Activated effector memory CD4-positive, alpha-beta T cell treated with Interleukin-2 at 50 U/mL for 16 hours (primary cell): ENCODE data around the gene FLNC.
A peak's percentile ranks its signal among the peaks of the same experiment; 100 is the strongest.

Experiments
- DNase-seq: peaks from one replicate; pipeline ENCODE4 v3.0.0-alpha.2; 2020

Gene FLNC

DNA sequence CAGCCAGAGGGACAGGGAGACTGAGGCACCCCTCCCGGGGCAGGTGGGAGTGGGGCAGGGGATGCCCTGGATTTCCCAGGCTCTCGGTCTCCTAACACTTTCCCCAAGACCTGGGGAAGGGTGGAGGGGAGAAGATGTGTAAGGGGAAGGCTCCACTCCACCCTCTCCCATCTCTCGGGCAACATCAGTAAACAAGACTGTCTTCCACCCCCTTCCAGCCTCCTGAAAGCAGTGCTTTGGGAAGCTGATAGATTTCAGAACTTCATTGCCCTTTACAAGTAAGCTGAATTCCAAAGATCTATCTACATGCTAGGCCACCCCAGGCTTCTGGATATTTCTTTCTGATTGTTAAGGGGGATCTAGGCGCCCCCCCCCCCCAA is 3.7 kb downstream of the FLNC start:
- no peak for DNase-seq

DNA sequence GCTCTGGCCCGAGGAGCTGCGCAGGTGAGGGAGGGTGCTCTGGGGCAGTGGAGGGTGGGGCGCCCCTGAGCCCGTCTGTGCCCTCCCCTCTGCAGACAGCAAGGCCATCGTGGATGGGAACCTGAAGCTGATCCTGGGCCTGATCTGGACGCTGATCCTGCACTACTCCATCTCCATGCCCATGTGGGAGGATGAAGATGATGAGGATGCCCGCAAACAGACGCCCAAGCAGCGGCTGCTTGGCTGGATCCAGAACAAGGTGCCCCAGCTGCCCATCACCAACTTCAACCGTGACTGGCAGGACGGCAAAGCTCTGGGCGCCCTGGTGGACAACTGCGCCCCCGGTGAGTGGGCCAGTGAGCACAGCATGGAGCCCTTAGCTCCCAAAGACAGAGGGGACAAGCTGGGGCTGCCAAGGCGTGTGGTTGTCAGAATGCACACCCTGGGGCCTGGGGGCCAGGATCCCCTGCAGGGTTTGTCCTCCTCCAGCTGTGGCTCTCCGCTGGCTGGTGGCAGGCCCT is 5.1 kb downstream of the FLNC start:
- no peak for DNase-seq

DNA sequence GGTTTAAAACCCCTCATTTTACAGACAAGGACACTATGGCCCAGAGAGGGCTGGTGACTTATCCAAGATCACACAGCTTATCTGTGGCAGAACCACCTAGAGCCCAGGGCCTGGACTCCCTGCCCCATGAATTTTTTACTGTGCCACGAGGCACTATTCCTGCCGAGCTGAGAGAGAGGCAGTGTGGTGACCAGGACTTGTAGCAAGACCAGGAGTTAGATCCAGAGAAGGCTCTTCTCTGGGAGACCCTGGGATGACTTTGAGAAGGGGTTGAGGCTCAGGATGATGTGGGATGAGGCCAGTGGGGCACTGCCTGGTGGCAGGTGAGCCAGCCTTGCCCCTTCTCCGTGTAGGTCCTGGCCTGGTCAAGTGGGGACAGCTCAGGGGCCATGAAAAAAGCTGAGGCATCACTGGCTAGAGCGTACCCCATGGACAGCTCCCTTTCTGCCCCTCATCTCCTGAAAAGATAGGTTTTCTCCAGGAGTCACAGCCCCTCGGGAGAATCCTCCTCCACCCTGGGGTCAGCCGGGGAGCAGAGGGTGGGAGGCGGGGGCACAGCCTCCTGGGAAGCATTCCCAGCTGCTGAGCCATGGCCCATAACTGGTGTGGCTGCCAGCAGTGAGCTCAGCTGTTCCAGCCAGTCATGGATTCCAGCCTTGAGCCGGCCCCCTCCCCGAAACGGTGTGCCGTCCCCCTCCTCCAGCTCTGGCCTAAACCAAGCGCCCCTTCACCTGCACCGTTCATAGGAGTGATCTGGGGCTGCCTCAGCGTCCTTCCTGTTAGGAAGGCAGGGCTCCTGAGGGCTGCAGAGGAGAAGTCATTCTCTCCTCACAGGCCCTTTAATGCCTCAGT is 5.8 kb downstream of the FLNC start:
- DNase-seq = no peak

DNA sequence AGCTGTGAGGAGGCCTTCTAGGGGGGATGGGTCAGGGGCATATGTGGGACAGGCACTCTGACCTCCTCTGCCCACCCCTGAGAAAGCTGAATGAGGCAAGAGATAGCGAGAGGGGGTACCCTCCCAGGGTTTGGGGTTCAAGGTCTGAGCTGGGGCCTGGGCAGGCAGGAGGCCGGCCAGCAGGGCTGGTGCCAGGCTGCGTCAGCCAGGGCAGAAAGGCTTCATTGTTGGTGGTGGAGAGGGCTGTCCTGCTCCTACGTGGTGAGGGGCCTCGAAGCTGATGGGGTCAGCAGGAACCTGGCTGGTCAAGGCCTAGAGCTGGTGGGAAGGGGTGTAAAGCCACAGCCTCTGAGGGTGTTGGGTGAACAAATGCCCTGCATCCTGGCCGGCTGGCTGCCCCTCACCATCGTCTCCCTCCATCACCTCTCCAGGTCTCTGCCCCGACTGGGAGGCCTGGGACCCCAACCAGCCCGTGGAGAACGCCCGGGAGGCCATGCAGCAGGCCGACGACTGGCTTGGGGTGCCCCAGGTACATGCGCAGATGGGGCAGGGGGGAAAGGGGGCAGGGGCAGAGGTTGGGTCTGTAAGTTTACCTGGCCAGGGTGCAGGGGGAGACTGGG is 6.6 kb downstream of the FLNC start:
- DNase-seq = no peak

DNA sequence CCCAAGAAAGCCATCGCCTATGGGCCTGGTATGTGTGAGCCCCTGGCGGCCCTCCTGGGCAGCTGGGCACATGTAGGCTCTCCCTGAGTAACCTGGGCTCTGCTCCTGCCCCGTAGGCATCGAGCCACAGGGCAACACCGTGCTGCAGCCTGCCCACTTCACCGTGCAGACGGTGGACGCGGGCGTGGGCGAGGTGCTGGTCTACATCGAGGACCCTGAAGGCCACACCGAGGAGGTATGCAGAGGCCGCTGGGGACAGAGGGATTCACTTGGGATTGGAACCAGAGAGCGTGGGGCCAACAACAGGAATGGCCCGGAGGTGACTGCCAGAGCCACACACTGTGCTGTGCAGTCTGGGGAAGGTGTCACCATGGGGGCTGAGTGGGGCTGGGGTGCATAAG is 7.3 kb downstream of the FLNC start:
- no peak for DNase-seq

DNA sequence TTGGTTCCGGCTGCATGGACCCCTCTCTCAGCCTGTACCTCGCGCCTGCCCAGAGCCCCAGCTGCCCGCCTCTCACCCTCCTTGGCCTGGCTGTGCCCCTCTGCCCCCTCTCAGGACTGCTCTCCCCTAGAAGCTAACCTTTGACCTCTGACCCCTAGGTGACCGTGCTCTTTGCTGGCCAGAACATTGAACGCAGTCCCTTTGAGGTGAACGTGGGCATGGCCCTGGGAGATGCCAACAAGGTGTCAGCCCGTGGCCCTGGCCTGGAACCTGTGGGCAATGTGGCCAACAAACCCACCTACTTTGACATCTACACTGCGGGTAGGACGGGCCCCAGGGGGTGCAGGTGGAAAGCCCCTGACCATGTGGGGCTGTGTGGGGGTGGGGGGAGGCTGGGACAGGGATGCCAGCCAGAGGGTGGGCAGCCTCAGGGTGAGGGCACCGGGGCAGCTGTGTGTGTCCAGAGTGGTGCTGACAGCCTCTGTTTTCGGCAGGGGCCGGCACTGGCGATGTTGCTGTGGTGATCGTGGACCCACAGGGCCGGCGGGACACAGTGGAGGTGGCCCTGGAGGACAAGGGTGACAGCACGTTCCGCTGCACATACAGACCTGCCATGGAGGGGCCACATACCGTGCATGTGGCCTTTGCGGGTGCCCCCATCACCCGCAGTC is 8.0 kb downstream of the FLNC start:
- no peak for DNase-seq

DNA sequence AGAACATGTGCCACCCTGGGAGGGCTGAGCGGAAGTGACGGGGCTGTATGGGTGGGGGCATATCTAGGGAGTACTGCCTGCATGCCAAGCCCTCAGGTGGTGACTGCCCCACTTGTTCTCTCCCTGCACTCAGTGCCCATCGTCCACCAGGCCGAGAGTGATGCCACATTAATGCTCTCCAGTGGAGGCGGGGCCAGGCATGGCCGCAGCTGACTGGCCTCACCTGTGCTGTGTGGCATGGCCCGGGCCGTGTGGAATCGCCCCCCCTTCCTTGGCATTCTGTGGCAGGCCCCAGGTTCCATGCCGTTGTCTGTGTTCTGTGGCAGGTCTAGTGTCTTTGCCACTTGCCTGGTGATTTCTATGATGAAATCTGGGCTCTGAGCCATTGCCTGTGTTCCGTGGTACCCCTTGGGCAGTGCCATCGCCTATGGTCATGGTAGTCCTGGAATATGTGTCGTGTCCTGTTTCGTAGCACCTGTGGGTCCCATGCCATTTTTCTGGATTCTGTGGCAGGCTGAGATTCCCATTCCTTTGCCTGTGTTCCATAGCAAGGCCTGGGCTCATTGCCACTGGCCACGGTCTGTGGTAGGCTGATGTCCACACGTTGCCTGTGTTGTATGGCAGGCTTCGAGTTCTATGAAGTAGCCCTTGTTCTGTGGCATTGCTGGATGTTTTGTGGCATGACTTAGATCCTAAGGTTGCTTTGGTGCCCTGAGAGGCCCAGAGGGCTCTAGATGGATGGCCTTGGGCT is 8.9 kb downstream of the FLNC start:
- no peak for DNase-seq

DNA sequence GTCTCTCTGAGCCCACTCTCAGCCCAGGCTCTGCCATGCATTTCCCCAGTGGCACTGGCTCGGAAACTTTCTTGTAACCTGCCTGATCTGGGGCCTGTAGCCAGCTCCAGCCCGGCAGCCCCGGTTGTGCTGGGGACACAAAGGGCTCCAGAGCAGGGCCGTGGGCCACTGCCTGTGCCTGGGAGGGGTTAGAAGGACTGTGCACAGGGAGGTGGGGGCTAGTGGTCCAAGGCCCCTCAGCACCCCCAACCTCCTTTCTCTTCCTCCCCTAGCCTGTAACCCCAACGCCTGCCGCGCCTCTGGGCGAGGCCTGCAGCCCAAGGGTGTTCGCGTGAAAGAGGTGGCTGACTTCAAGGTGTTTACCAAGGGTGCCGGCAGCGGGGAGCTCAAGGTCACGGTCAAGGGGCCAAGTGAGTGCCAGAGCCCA is 9.6 kb downstream of the FLNC start:
- DNase-seq = no peak

DNA sequence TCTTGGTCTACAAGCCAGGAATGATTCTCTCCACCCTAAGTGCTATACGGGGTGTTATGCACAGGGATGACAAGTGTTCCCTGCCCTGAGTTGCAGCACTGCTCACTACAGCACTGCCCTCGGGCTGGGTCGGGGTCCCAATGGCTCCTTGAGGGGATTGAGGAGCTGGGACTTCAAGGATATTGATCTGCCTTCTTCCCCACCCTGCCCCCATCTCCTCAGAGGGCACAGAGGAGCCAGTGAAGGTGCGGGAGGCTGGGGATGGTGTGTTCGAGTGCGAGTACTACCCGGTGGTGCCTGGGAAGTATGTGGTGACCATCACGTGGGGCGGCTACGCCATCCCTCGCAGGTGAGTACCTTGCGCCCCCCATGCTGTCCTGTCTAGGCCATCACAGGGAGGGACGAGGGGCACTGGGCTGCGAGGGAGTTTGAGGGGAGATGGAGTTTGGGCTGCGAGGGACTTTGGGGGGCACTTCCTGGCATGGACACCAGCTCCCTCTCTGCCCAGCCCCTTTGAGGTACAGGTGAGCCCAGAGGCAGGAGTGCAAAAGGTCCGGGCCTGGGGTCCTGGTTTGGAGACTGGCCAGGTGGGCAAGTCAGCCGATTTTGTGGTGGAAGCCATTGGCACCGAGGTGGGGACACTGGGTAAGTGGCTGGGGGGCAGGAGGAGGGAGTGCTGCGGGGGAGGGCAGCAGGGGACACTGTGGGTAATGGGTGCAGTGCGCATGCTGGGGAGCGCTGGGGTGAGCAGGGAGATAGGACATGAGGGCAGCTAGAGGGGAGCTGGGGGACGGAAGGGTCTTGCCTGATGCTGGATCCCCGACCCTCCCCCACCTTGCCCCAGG is 10.3 kb downstream of the FLNC start:
- DNase-seq = no peak

DNA sequence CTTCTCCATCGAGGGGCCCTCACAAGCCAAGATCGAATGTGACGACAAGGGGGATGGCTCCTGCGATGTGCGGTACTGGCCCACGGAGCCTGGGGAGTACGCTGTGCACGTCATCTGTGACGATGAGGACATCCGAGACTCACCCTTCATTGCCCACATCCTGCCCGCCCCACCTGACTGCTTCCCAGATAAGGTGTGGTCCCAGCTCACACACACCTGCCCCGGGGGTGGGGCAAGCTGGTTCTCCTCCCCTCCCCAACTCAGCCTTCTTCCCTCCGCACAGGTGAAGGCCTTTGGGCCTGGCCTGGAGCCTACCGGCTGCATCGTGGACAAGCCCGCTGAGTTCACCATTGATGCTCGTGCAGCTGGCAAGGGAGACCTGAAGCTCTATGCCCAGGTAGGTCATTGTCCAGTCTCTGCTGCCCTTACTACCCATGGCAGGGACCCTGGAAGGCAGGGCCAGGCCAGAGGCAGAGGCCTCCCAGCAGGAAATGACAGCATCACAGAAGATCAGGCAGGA is 11.0 kb downstream of the FLNC start:
- DNase-seq = no peak

DNA sequence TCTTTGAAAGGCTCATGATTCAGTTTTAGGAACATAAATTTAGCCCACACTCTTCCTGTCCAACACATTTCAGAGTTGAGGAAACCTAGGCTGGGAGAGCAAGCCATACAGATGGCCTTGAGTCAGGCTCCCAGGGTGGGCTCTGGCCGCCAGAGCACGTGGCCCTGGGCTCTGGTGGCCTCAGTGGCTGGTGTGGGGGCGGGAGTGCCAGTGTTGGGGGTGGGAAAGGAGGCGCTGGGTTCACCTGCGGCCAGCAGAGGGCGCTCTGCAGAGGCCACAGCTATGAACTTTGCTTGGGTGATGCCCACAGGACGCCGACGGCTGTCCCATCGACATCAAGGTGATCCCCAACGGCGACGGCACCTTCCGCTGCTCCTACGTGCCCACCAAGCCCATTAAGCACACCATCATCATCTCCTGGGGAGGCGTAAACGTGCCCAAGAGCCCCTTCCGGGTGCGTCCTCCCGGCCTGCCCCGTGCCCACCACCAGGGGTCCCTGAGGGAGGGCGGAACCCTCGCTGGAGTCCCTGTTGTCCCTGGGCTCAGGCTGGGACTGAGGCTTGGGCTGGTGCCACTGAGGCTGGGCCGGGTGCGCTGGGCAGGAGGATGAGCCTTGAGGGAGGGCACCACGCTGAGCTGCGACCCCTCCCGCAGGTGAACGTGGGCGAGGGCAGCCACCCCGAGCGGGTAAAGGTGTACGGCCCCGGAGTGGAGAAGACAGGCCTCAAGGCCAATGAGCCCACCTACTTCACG is 11.9 kb downstream of the FLNC start:
- DNase-seq = peak; percentile 34

DNA sequence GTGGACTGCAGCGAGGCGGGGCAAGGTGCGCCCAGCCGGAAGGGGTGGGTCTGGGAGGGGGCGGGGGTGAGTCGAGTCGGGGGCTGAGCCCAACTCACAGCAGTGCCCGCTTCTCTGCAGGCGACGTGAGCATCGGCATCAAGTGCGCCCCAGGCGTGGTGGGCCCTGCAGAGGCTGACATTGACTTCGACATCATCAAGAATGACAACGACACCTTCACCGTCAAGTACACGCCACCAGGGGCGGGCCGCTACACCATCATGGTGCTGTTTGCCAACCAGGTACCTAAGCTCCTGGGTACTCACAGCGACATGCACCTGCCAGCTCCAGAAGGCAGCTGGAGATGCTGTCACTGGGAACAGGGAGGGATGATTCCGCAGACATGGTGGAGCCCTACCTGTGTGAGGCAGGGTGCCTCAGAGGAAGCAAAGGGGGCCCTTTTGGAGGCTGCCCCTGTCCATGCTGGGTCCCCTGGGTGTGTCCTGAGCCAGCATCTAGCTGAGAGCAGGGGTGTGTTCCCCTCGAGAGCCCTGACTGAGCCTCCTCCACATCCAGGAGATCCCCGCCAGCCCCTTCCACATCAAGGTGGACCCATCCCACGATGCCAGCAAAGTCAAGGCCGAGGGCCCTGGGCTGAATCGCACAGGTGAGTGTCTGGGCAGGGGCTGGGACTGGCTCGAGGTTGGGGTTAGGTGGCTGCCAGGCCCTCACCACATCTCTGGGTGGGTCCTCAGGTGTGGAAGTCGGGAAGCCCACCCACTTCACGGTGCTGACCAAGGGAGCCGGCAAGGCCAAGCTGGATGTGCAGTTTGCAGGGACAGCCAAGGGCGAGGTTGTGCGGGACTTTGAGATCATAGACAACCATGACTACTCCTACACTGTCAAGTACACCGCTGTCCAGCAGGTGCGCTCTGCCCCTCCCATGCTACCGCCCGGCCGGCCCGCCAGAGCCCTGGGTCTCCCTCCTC is 12.8 kb downstream of the FLNC start:
- no peak for DNase-seq

DNA sequence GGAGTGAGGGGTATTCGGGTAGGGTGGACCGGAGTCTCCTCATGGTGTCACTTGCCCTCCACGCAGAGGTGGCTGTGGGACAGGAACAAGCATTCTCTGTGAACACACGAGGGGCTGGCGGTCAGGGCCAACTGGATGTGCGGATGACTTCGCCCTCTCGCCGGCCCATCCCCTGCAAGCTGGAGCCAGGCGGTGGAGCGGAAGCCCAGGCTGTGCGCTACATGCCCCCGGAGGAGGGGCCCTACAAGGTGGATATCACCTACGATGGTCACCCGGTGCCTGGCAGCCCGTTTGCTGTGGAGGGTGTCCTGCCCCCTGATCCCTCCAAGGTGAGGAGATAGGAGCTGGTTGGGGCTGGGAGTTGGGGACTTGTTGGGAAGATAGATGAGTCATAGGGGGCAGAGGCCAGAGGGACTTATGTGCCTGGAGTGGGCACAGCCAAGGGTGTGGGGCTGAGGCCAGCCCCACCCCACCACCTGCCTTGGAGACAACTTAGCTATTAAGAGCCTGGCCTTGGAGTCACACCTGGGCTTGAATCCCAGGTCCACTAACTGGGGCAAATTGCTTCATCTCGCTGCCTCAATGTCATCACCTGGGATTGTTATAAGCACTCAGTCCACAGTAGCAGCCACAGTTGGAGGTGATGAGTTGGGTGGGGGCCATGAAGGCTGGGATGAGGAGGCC is 13.9 kb downstream of the FLNC start:
- no peak for DNase-seq

DNA sequence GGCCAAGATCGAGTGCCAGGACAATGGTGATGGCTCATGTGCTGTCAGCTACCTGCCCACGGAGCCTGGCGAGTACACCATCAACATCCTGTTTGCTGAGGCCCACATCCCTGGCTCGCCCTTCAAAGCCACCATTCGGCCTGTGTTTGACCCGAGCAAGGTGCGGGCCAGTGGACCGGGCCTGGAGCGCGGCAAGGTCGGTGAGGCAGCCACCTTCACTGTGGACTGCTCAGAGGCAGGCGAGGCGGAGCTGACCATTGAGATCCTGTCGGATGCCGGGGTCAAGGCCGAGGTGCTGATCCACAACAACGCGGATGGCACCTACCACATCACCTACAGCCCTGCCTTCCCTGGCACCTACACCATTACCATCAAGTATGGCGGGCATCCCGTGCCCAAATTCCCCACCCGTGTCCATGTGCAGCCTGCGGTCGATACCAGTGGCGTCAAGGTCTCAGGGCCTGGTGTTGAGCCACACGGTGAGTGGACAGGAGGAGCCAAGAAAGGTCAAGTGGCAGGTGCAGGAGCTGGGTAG is 14.6 kb downstream of the FLNC start:
- no peak for DNase-seq

DNA sequence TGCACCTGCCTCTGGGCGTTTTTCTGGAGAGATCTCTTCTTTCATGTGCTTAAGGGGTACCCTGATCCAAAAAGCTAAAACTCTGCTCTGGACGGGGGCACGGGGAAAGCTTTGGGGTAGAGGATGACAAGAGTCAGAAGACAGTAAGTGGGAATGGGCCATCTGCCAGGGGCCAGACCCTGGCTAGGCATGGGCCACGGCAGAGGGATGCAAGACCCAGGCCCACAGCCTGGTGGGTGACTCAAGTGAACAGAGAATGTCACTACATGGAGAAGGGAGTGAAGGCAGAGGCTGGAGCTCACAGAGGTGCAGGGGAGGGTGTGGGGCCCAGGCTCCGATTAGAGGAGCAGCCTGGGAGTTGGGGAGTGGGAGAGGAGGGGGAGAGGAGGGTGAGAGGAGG is 15.3 kb downstream of the FLNC start:
- DNase-seq = no peak

DNA sequence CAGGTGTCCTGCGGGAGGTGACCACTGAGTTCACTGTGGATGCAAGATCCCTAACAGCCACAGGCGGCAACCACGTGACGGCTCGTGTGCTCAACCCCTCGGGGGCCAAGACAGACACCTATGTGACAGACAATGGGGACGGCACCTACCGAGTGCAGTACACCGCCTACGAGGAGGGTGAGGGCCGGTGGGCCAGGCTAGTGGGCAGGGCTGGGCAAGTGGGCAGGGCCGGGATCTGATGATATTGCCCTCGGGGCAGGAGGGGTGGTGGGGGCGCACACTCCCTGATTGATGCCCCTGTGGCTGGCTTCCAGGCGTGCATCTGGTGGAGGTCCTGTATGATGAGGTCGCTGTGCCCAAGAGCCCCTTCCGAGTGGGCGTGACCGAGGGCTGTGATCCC is 15.8 kb downstream of the FLNC start:
- no peak for DNase-seq

DNA sequence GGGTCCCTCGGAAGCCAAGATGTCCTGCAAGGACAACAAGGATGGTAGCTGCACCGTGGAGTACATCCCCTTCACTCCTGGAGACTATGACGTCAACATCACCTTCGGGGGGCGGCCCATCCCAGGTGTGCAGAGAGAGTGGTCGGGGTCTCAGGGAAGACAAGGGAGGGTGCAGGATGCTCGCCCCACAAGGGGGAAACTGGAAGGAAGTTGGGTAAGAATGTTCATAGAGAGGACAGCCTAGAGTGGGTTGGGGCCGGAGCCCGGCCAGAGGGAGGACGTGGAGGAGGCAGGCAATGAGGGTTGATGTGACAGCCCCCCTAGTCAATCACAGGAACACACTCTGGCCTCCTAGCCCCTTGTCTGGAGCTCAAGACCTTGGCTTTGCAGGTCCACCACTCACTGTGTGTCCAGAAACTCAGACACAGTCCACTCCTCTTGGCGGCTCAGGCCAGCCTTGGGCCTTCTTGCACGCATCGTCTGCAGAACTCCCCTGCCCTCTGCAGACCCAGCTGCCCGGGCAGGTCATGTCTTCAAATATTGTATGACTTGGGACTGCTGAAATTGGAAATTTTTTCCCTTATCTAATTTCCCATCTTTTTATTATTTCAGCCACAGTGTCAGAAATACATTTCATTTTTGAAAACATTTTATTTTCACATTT is 16.7 kb downstream of the FLNC start:
- no peak for DNase-seq

DNA sequence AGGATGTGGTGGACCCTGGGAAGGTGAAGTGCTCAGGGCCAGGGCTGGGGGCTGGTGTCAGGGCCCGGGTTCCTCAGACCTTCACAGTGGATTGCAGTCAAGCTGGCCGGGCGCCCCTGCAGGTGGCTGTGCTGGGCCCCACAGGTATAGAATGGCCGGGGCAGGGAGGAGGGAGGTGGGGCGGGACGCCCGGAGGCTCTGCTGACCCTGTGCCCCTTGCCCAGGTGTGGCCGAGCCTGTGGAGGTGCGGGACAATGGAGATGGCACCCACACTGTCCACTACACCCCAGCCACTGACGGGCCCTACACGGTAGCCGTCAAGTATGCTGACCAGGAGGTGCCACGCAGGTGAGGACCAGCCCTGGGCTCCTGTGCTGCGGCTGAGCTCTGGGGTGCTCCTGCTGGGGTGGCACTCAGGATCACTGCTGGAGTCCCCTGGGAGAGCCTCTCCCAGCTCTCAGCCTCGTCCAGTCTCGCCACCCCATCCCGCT is 17.6 kb downstream of the FLNC start:
- no peak for DNase-seq
